Right atrium auricular region (tissue), 2 donors: ENCODE results near the gene RXFP4. TPM values are rescaled to one million over a fixed set of nuclear protein-coding genes. Genes with fewer than 3 reads are reported as not detected.

Experiments
- DNase-seq: peaks from one replicate; pipeline ENCODE4 v3.0.0-alpha.2; 2019; ENCODE audit warnings: low spot score
- H3K27ac ChIP-seq, 2 donors: fragments of 200-600 bp; sonication (generic); 1 replicate in 1 of 2; 2 replicates in 1 of 2; pipeline ENCODE4 v1.5.1; 2016 to 2019
- H3K27me3 ChIP-seq, 2 donors: fragments of 200-600 bp; sonication (generic); one replicate each; pipeline versions ENCODE4 v1.5.1 to v1.6.0; 2017 to 2019
- H3K36me3 ChIP-seq: fragments of 200-600 bp; sonication (generic); one replicate; pipeline ENCODE4 v1.5.1; 2016
- H3K4me1 ChIP-seq, 2 donors: fragments of 200-600 bp; sonication (generic); one replicate each; pipeline versions ENCODE4 v1.5.1 to v1.6.0; 2017 to 2019
- H3K4me3 ChIP-seq, 2 donors: fragments of 200-600 bp; sonication (generic); 1 replicate in 1 of 2; 2 replicates in 1 of 2; pipeline ENCODE4 v1.5.1; 2017 to 2019; ENCODE audit warnings: mild to moderate bottlenecking in 1 of 2, moderate library complexity in 1 of 2
- H3K9me3 ChIP-seq, 2 donors: fragments of 200-600 bp; sonication (generic); one replicate each; pipeline ENCODE4 v1.5.1; 2019
- total RNA-seq, 2 donors: library from RNA; depleted of rRNA; stranded (reverse); fragments of >200 nt; gene quantifications; one replicate each; pipeline ENCODE4 v1.1.0, GENCODE V29; 2016
- TF ChIP-seq, protein P1 (sequence below), 2 donors: fragments of 200-600 bp; sonication (generic); IDR thresholded peaks; one replicate each; pipeline ENCODE4 v1.5.1; 2019; ENCODE audit warnings: antibody characterized with exemption in 2 of 2

Gene RXFP4
- total RNA-seq, 2 donors from 2014 or later: not detected

DNA sequence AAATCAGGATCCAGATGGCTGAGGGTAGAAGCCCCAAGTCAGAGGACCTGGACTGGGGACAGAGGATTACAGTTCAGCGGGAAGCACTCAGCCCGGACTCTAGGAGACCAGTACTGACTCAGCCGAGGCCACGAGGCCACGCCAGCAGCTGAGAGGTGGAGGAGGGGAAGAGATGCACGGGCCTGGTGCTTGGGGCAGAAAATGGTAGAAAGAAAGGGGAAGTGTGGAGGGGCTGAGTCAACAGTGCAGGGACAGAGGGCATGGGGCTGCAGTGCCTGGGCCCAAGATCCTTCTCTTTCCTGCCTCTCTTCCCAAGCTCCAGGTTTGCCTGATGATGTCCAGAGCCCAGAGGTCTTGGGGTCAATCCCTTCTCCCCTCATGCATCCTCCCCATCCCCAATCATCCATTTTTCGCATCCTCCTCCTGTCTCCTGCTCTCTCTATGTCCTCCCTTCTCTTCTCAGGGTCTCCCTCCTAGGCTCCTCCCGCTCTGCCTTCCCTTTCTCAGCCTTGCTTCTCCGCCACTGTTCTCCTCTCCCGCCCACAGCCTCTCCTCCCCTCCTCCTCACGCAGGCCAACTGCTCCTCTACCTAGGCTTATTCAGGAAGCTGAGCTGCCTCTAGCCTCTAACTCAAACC, 29.2 kb downstream of the RXFP4 start:
- no peaks in the 10 kb centered on the region for H3K27me3 ChIP-seq
- peak overlapping the region; percentile 75 to 84 for H3K27ac ChIP-seq
- DNase-seq: peak; percentile 85
- no peaks in the 10 kb centered on the region for H3K9me3 ChIP-seq
- TF ChIP-seq, protein P1, sequence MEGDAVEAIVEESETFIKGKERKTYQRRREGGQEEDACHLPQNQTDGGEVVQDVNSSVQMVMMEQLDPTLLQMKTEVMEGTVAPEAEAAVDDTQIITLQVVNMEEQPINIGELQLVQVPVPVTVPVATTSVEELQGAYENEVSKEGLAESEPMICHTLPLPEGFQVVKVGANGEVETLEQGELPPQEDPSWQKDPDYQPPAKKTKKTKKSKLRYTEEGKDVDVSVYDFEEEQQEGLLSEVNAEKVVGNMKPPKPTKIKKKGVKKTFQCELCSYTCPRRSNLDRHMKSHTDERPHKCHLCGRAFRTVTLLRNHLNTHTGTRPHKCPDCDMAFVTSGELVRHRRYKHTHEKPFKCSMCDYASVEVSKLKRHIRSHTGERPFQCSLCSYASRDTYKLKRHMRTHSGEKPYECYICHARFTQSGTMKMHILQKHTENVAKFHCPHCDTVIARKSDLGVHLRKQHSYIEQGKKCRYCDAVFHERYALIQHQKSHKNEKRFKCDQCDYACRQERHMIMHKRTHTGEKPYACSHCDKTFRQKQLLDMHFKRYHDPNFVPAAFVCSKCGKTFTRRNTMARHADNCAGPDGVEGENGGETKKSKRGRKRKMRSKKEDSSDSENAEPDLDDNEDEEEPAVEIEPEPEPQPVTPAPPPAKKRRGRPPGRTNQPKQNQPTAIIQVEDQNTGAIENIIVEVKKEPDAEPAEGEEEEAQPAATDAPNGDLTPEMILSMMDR (IDR thresholded peaks at IDR 0.05): no peak
- H3K4me1 ChIP-seq: peaks cover 0 to 100% of the 10 kb centered on the region in 2 donors
- H3K4me3 ChIP-seq: no peak overlapping the region
- H3K36me3 ChIP-seq: peaks cover 14% of the 10 kb centered on the region

DNA sequence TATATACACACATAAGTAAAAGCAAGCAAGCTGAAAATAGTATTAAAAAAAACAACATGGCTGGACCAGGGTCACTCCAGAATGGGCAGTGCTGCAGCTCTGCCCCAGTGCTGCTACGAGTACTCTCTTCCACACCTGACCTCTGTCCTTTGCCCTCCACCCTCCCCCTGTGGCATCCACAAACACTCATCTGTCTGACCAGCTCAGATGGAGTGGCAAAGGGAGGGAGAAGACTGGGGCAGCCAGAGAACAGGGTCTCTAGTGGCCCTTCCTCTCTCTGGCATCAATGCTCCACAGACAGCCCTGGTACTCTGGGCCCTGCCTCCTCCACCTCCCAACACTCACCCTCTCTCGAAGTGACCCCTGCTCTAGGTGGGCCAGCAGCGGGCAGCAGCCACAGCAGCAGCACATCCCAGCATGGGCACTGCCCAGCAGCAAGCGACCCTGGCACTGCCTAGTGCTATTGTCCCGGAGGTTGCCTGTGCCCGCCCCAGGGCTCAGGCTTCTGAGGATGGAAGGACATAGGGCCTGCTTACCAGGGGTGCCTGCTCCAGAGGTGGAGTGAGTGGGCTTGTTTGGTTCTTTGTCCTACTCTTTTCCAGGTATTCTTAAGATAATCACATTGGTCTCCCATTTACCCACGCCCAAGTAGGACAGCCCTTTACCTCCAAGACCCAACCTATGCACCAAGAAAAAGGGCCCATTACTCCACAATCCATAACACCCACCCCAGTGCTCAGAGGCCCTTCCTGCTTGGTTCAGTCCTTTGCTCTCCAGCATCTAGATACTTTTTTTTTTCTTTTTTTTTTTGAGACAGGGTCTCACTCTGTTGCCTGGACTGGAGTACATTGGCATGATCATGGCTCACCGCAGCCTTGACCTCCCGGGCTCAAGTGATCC, 30.7 kb downstream of the RXFP4 start:
- H3K9me3 ChIP-seq: no peaks in the 10 kb centered on the region
- H3K36me3 ChIP-seq: peaks cover 2% of the 10 kb centered on the region
- DNase-seq: no peak
- H3K27ac ChIP-seq: peak overlapping the region; percentile 39 to 47
- TF ChIP-seq, protein P1 (IDR thresholded peaks at IDR 0.05): no peak
- H3K4me1 ChIP-seq: peaks cover 0 to 100% of the 10 kb centered on the region in 2 donors
- no peaks in the 10 kb centered on the region for H3K27me3 ChIP-seq
- H3K4me3 ChIP-seq: no peak overlapping the region

DNA sequence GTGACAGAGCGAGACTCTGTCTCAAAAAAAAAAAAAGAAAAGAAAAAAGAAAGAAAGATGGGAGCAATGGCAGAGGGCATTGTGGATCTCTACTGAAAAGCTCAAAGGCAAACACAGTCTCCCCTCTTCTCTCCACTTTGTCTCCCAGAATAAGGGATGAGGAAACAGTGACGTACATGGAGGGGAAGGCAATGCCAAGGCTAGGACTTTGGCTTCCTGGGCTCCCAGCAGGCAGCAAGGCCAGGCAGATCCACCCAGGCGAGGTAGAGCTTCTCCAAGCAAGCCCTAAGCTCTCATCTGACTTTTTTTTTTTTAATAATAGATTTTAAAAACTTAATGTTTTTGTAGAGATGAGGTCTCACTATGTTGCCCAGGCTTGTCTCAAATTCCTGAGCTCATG, 32.3 kb downstream of the RXFP4 start:
- Histone ChIP-seq H3K4me1 (peaks cover 0 to 89% of the 10 kb centered on the region in 2 donors), H3K27me3 (no peaks in the 10 kb centered on the region), H3K27ac (peak overlapping the region; percentile 96 to 98), H3K36me3 (no peaks in the 10 kb centered on the region), H3K9me3 (no peaks in the 10 kb centered on the region), H3K4me3 (peak overlapping the region in 1 of 2 donors; percentile 0)
- no peak for DNase-seq
- TF ChIP-seq, protein P1 (IDR thresholded peaks at IDR 0.05): no peak

DNA sequence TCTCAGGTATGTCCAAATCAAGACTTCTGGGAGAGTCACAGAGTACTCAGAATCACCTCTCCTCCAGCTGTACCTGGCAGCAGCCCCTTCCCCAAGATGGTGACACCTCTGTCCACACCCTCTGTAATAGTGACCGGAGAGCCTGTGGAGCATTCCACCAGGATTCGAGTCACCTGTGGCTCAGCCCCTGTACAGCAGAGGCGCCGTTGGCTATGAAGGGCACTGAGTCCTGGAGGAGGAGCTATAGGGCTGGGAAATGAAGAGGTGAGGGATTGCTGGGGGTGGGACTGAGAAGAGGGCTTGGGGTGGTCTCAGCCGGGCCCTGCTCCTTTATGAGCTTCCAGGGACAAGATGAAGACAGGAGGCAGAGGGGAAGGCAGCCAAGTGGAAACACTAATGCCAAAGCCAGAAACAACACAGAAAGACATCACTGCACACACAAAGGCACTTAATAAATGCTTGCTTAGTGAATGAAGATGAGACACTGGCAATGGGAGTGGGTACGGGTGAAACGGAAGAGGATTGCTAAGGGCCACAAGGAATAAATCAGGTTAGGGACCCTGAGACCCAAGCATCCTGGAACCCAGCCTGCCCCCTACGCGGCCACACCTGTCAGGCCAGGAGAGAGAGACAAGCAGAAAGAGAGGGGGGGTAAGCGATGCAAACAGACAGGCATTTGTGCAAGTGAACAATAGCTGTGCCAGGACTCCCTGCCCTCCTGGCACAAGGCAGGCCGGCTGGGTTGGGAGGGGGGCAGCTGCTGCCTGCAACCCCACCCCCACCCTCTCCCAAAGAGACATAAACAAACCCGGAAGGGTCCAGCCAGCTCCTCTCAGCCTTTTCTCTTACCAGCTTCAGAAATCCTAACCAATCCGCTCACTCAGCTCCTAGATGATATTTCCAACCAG, 33.0 kb downstream of the RXFP4 start:
- no peaks in the 10 kb centered on the region for H3K27me3 ChIP-seq
- H3K36me3 ChIP-seq: no peaks in the 10 kb centered on the region
- TF ChIP-seq, protein P1 (IDR thresholded peaks at IDR 0.05): no peak
- no peaks in the 10 kb centered on the region for H3K9me3 ChIP-seq
- DNase-seq: no peak
- H3K4me1 ChIP-seq: peaks cover 0 to 89% of the 10 kb centered on the region in 2 donors
- H3K4me3 ChIP-seq: peak overlapping the region; percentile 87 to 97
- H3K27ac ChIP-seq: peak overlapping the region; percentile 96 to 98

DNA sequence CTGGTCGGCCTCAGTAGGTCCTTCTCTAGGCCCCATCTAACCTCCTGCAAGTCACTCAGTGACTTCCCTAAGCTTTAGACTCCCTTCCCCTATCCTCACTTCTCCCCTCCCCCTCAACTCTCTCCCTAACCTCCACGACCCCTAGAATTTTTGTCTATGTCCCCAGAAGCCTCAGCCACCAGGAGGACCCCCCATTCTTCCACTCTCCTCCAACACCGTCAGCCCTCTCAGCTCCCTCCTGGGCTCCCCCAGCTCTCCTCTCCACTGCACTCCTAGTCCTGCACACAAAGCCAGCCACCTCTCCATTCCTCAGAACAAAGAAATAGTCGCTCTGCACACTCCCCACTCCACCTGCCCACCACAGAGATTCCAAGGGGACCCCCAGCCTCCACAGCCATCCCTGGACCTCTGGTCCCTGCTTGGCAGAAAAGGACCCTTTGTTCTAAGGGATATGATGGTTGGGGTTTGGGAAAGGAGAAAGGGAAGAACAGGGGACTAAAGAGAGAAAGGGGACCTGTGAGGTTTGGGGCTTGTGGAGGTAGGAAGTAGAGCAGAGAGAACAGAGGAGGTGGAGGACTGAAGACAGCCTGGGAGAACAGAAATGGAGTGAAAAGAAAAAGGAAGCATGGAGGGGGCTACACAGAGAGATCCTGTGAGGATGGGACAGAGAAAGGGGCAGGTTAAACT, 34.1 kb downstream of the RXFP4 start:
- TF ChIP-seq, protein P1 (IDR thresholded peaks at IDR 0.05): no peak
- Histone ChIP-seq H3K4me1 (peaks cover 0 to 89% of the 10 kb centered on the region in 2 donors), H3K4me3 (peak overlapping the region; percentile 87 to 97), H3K27me3 (no peaks in the 10 kb centered on the region), H3K9me3 (no peaks in the 10 kb centered on the region), H3K27ac (peak overlapping the region; percentile 96 to 98), H3K36me3 (no peaks in the 10 kb centered on the region)
- no peak for DNase-seq
